ENCODE data around the gene ELF3. TPM values are rescaled to one million over a fixed set of nuclear protein-coding genes. Genes with fewer than 3 reads are reported as not detected.
A peak's percentile ranks its signal among the peaks of the same experiment; 100 is the strongest.

Gene ELF3
- total and polyA plus RNA-seq, 2 of the 13 experiments (the other 11 are each of a cell fraction or from before 2014, with no cell fraction given) = 11.5 to 55.1 TPM

DNA sequence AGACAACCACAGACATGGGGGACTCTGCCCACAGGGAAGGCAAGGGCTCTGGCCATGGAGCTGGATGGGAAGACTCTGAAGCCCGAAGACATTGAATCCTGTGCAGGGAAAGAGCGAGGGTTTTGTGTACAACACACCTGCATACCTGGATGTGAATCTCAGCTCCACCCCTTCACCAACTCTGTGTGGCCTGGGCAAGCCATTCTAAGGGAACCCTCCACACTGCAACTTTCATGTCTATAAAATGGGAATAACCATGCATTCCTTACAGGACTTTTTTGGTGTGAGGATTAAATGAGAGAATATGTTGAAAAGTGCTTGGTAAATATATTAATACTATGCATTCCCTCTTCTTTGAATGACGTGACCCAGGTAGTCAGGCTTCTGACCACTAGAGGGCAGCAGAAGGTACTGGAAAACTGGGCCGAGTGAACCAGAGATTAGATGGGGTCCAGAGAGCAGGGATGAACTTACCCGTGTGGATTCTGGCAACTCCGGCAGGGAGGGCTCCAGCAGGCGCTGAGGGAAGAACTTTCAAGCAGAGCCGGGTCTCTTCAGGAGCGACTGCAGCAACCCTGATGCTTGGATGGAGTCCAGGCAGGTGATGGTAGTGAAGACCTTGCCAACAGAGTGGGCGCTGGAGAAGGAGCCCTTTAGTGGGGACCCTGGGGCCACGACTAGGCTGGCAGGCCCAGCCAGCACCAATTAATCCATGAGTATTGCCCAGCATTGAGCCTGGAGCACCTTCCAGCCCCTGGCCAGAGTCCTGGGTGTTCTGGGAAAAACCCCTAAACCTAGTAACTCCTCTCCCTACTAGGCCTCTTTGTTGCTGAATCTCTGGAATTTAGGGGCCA, 834 bp upstream of the ELF3 start (continued):
- TF ChIP-seq HDAC6 (IDR thresholded peaks at IDR 0.05; ENCODE audit: low read depth, low read length) (no peak), ZFY (CRISPR knock-in tag; IDR thresholded peaks at IDR 0.05) (no peak), ZFAT (CRISPR knock-in tag; conservative IDR thresholded peaks at IDR 0.05) (no peak), ZFX (CRISPR knock-in tag; IDR thresholded peaks at IDR 0.05; ENCODE audit: low read depth) (peak; percentile 34), LCORL (IDR thresholded peaks at IDR 0.05) (no peak), LCORL (CRISPR knock-in tag; IDR thresholded peaks at IDR 0.05) (no peak), PAF1 (CRISPR knock-in tag; IDR thresholded peaks at IDR 0.05) (no peak), KDM4B (CRISPR knock-in tag; IDR thresholded peaks at IDR 0.05) (no peak), MTF1 (CRISPR knock-in tag; IDR thresholded peaks at IDR 0.05) (no peak), ZNF850 (CRISPR knock-in tag; conservative IDR thresholded peaks at IDR 0.05) (no peak), PHF5A (CRISPR knock-in tag; IDR thresholded peaks at IDR 0.05; ENCODE audit: low read depth, unreplicated experiment) (no peak), ARNTL (CRISPR knock-in tag; IDR thresholded peaks at IDR 0.05) (0 out of 2 replicates have a peak, but pooled peaks have one; percentile 45), ZNF292 (CRISPR knock-in tag; IDR thresholded peaks at IDR 0.05; ENCODE audit: borderline replicate concordance, low read depth) (no peak), ZNF350 (CRISPR knock-in tag; IDR thresholded peaks at IDR 0.05; ENCODE audit: borderline replicate concordance, low read depth) (no peak), ETV6 (CRISPR knock-in tag; conservative IDR thresholded peaks at IDR 0.05) (no peak), ZNF121 (CRISPR knock-in tag; IDR thresholded peaks at IDR 0.05) (no peak)
- TF ChIP-seq, protein P1, sequence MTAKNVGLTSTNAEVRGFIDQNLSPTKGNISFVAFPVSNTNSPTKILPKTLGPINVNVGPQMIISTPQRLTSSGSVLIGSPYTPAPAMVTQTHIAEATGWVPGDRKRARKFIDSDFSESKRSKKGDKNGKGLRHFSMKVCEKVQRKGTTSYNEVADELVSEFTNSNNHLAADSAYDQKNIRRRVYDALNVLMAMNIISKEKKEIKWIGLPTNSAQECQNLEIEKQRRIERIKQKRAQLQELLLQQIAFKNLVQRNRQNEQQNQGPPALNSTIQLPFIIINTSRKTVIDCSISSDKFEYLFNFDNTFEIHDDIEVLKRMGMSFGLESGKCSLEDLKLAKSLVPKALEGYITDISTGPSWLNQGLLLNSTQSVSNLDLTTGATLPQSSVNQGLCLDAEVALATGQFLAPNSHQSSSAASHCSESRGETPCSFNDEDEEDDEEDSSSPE (CRISPR knock-in tag; IDR thresholded peaks at IDR 0.05) = no peak
- TF ChIP-seq, protein P2, sequence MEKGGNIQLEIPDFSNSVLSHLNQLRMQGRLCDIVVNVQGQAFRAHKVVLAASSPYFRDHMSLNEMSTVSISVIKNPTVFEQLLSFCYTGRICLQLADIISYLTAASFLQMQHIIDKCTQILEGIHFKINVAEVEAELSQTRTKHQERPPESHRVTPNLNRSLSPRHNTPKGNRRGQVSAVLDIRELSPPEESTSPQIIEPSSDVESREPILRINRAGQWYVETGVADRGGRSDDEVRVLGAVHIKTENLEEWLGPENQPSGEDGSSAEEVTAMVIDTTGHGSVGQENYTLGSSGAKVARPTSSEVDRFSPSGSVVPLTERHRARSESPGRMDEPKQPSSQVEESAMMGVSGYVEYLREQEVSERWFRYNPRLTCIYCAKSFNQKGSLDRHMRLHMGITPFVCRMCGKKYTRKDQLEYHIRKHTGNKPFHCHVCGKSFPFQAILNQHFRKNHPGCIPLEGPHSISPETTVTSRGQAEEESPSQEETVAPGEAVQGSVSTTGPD (CRISPR knock-in tag; IDR thresholded peaks at IDR 0.05) = no peak
- TF ChIP-seq, protein P3, sequence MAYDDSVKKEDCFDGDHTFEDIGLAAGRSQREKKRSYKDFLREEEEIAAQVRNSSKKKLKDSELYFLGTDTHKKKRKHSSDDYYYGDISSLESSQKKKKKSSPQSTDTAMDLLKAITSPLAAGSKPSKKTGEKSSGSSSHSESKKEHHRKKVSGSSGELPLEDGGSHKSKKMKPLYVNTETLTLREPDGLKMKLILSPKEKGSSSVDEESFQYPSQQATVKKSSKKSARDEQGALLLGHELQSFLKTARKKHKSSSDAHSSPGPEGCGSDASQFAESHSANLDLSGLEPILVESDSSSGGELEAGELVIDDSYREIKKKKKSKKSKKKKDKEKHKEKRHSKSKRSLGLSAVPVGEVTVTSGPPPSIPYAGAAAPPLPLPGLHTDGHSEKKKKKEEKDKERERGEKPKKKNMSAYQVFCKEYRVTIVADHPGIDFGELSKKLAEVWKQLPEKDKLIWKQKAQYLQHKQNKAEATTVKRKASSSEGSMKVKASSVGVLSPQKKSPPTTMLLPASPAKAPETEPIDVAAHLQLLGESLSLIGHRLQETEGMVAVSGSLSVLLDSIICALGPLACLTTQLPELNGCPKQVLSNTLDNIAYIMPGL (CRISPR knock-in tag; IDR thresholded peaks at IDR 0.05; ENCODE audit: borderline replicate concordance in 1 of 2, low read depth in 1 of 2) = peak; percentile 58 to 81; a peak in 2 of 4 replicates
- TF ChIP-seq, protein P4, sequence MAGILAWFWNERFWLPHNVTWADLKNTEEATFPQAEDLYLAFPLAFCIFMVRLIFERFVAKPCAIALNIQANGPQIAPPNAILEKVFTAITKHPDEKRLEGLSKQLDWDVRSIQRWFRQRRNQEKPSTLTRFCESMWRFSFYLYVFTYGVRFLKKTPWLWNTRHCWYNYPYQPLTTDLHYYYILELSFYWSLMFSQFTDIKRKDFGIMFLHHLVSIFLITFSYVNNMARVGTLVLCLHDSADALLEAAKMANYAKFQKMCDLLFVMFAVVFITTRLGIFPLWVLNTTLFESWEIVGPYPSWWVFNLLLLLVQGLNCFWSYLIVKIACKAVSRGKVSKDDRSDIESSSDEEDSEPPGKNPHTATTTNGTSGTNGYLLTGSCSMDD (CRISPR knock-in tag; IDR thresholded peaks at IDR 0.05) = no peak
- TF ChIP-seq, protein P5, sequence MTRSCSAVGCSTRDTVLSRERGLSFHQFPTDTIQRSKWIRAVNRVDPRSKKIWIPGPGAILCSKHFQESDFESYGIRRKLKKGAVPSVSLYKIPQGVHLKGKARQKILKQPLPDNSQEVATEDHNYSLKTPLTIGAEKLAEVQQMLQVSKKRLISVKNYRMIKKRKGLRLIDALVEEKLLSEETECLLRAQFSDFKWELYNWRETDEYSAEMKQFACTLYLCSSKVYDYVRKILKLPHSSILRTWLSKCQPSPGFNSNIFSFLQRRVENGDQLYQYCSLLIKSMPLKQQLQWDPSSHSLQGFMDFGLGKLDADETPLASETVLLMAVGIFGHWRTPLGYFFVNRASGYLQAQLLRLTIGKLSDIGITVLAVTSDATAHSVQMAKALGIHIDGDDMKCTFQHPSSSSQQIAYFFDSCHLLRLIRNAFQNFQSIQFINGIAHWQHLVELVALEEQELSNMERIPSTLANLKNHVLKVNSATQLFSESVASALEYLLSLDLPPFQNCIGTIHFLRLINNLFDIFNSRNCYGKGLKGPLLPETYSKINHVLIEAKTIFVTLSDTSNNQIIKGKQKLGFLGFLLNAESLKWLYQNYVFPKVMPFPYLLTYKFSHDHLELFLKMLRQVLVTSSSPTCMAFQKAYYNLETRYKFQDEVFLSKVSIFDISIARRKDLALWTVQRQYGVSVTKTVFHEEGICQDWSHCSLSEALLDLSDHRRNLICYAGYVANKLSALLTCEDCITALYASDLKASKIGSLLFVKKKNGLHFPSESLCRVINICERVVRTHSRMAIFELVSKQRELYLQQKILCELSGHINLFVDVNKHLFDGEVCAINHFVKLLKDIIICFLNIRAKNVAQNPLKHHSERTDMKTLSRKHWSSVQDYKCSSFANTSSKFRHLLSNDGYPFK (CRISPR knock-in tag; IDR thresholded peaks at IDR 0.05; ENCODE audit: borderline replicate concordance) = no peak
